ENCODE results near the gene TMEM44. TPM values are rescaled to one million over a fixed set of nuclear protein-coding genes. Genes with fewer than 3 reads are reported as not detected.

Gene TMEM44
- total RNA-seq, 1 experiment from 2014 or later = 70.1 TPM

DNA sequence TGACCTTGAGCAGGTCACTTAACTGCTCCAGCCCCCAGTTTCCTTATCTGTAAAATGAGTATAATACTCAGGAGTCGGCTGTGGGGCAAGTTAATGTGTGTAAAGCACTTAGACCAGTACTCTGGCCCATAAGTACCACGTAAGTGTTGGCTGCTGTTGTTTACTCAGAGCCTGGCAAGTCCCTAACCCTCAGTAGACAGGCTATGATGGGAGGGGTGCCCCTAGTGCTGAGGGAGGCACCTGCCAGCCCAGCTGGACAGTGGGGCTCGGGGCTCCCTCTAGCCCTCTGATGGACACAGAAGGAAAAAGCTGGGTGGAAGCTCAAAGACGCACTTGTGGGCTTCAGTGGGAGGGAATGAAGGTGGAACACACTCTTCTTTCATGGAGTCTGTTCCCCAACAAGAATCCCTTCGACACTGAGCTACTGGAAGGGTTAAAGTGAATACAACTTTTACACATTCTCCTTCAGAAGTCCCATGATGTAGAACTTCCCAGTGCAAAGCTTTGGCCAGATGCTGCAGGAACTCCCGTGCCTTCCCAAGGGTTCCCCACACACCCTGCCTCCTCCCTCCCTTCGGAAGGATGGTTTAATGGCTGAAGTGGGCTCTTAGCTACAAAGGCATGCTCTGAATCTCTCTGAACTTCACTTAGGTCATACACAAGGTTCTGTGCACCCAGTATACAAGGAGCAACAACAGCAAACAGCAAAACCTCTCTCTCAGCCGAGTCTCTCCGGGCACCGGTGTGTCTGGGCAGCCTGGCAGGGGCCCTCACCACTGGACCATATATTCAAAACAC, 25.4 kb downstream of the TMEM44 start:
- CTCF ChIA-PET = no interaction called here
- DNase-seq (ENCODE audit: low read depth, low spot score) (no peak), ATAC-seq (no peak)
- H3K27ac ChIP-seq (ENCODE audit: low read length) = no peak overlapping the region
- H3K36me3 ChIP-seq (ENCODE audit: control insufficient read depth, insufficient read depth, low read length) = no peaks in the 10 kb centered on the region
- intact Hi-C loops (cut with micrococcal nuclease; ENCODE audit: unreplicated experiment) (no loop called here), in situ Hi-C loops (cut with HindIII; ENCODE audit: low pct_unique_long_range_greater_than_20kb, low sequenced_read_pairs) (no loop called here)
- no peaks in the 10 kb centered on the region for H3K27me3 ChIP-seq (ENCODE audit: control insufficient read depth, insufficient read depth, low read length)
- BruUV-seq (replicated peaks) = no TSS peak
- POLR2A ChIA-PET = no interaction called here
- H3K9me3 ChIP-seq (ENCODE audit: control insufficient read depth, insufficient read depth, low read depth, low read length) = no peaks in the 10 kb centered on the region
- no peaks in the 10 kb centered on the region for H3K4me1 ChIP-seq (ENCODE audit: control insufficient read depth, insufficient read depth, low read length)
- TF ChIP-seq POLR2AphosphoS5 (IDR thresholded peaks at IDR 0.05; ENCODE audit: low read depth, low read length) (no peak), SIN3A (IDR thresholded peaks at IDR 0.05; ENCODE audit: borderline replicate concordance, insufficient read depth, low read depth, low read length) (no peak), TCF7L2 (IDR thresholded peaks at IDR 0.05; ENCODE audit: low read depth, low read length) (no peak)
- TF ChIP-seq, protein P1, sequence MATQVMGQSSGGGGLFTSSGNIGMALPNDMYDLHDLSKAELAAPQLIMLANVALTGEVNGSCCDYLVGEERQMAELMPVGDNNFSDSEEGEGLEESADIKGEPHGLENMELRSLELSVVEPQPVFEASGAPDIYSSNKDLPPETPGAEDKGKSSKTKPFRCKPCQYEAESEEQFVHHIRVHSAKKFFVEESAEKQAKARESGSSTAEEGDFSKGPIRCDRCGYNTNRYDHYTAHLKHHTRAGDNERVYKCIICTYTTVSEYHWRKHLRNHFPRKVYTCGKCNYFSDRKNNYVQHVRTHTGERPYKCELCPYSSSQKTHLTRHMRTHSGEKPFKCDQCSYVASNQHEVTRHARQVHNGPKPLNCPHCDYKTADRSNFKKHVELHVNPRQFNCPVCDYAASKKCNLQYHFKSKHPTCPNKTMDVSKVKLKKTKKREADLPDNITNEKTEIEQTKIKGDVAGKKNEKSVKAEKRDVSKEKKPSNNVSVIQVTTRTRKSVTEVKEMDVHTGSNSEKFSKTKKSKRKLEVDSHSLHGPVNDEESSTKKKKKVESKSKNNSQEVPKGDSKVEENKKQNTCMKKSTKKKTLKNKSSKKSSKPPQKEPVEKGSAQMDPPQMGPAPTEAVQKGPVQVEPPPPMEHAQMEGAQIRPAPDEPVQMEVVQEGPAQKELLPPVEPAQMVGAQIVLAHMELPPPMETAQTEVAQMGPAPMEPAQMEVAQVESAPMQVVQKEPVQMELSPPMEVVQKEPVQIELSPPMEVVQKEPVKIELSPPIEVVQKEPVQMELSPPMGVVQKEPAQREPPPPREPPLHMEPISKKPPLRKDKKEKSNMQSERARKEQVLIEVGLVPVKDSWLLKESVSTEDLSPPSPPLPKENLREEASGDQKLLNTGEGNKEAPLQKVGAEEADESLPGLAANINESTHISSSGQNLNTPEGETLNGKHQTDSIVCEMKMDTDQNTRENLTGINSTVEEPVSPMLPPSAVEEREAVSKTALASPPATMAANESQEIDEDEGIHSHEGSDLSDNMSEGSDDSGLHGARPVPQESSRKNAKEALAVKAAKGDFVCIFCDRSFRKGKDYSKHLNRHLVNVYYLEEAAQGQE (IDR thresholded peaks at IDR 0.05; ENCODE audit: insufficient read depth in 1 of 2, low read depth in 2 of 2, low read length in 1 of 2) = no peak
- TF ChIP-seq, protein P2, sequence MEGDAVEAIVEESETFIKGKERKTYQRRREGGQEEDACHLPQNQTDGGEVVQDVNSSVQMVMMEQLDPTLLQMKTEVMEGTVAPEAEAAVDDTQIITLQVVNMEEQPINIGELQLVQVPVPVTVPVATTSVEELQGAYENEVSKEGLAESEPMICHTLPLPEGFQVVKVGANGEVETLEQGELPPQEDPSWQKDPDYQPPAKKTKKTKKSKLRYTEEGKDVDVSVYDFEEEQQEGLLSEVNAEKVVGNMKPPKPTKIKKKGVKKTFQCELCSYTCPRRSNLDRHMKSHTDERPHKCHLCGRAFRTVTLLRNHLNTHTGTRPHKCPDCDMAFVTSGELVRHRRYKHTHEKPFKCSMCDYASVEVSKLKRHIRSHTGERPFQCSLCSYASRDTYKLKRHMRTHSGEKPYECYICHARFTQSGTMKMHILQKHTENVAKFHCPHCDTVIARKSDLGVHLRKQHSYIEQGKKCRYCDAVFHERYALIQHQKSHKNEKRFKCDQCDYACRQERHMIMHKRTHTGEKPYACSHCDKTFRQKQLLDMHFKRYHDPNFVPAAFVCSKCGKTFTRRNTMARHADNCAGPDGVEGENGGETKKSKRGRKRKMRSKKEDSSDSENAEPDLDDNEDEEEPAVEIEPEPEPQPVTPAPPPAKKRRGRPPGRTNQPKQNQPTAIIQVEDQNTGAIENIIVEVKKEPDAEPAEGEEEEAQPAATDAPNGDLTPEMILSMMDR (IDR thresholded peaks at IDR 0.05) = no peak
- no peak overlapping the region for H3K4me3 ChIP-seq (ENCODE audit: low read depth in 2 of 2, low read length in 2 of 2)

DNA sequence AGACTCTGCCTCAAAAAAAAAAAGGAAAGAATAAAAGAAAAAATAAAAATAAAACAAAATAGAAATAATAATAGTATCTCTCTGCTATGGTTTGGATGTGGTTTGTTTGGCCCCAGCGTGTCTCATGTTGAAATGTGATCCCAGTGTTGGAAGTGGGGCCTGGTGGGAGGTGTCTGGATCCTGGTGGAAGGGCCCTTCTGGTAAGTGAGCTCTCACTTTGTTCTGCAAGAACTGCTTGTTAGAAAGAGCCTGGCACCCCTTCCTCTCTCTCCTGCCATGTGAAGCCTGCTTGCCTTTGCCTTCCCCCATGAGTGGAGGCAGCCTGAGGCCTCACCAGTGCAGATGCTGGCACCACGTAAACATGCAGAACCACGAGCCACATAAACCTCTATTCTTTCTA, 26.3 kb downstream of the TMEM44 start:
- Histone ChIP-seq H3K27ac (ENCODE audit: low read length) (no peak overlapping the region), H3K4me3 (ENCODE audit: low read depth in 2 of 2, low read length in 2 of 2) (no peak overlapping the region), H3K4me1 (ENCODE audit: control insufficient read depth, insufficient read depth, low read length) (no peaks in the 10 kb centered on the region), H3K9me3 (ENCODE audit: control insufficient read depth, insufficient read depth, low read depth, low read length) (no peaks in the 10 kb centered on the region), H3K27me3 (ENCODE audit: control insufficient read depth, insufficient read depth, low read length) (no peaks in the 10 kb centered on the region), H3K36me3 (ENCODE audit: control insufficient read depth, insufficient read depth, low read length) (no peaks in the 10 kb centered on the region)
- in situ Hi-C loops (cut with HindIII; ENCODE audit: low pct_unique_long_range_greater_than_20kb, low sequenced_read_pairs) (no loop called here), intact Hi-C loops (cut with micrococcal nuclease; ENCODE audit: unreplicated experiment) (no loop called here)
- no peak for ATAC-seq
- no TSS peak for BruUV-seq (replicated peaks)
- POLR2A ChIA-PET = no interaction called here
- CTCF ChIA-PET = no interaction called here
- TF ChIP-seq POLR2AphosphoS5 (IDR thresholded peaks at IDR 0.05; ENCODE audit: low read depth, low read length) = no peak
- TF ChIP-seq TCF7L2 (IDR thresholded peaks at IDR 0.05; ENCODE audit: low read depth, low read length) = no peak
- TF ChIP-seq, protein P1 (IDR thresholded peaks at IDR 0.05; ENCODE audit: insufficient read depth in 1 of 2, low read depth in 2 of 2, low read length in 1 of 2) = no peak
- TF ChIP-seq, protein P2 (IDR thresholded peaks at IDR 0.05) = no peak
- no peak for TF ChIP-seq SIN3A (IDR thresholded peaks at IDR 0.05; ENCODE audit: borderline replicate concordance, insufficient read depth, low read depth, low read length)
- no peak for DNase-seq (ENCODE audit: low read depth, low spot score)
